Right lobe of liver (tissue), 6 donors: ENCODE data around the gene MCUB. TPM values are rescaled to one million over a fixed set of nuclear protein-coding genes. Genes with fewer than 3 reads are reported as not detected.
"Not testable (repeated sequence)": the region's sequence is repeated elsewhere in the genome, so short reads cannot be mapped to it uniquely, and the experiment has no call there.

Source experiments
- ATAC-seq, 4 donors: fragments of 200-7000 bp; cut with Tn5 transposase; one replicate each; pipeline ENCODE4 v1.9.1; 2020; ENCODE audit warnings: mild to moderate bottlenecking in 4 of 4, moderate library complexity in 4 of 4
- DNase-seq, 3 donors: peaks; one replicate each; pipeline ENCODE4 v3.0.0-alpha.2; 2020
- H3K27ac ChIP-seq, 3 donors: fragments of 200-600 bp; one replicate each; pipeline ENCODE4 v1.8.0; 2022
- H3K27me3 ChIP-seq, 2 donors: fragments of 200-600 bp; one replicate each; pipeline ENCODE4 v1.8.0; 2022
- H3K36me3 ChIP-seq, 4 donors: fragments of 200-600 bp; sonication (generic) in 1 of 4; one replicate each; pipeline versions ENCODE4 v1.5.1 to v1.8.0; 2017 to 2022; ENCODE audit warnings: control low read depth in 1 of 4
- H3K4me1 ChIP-seq, 4 donors: fragments of 200-600 bp; sonication (generic) in 1 of 4; one replicate each; pipeline versions ENCODE4 v1.5.1 to v1.8.0; 2017 to 2022; ENCODE audit warnings: control low read depth in 1 of 4
- H3K4me3 ChIP-seq, 3 donors: fragments of 200-600 bp; one replicate each; pipeline ENCODE4 v1.8.0; 2022
- H3K9me3 ChIP-seq, 4 donors: fragments of 200-600 bp; sonication (generic) in 1 of 4; one replicate each; pipeline versions ENCODE4 v1.5.1 to v1.8.0; 2017 to 2022; ENCODE audit warnings: control low read depth in 1 of 4
- CTCF ChIP-seq, 4 donors: fragments of 200-600 bp in 3 of 4; fragments of 450-650 bp in 1 of 4; IDR thresholded peaks; one replicate each; pipeline versions ENCODE4 v1.5.1 to v1.8.0; 2016 to 2022; ENCODE audit warnings: antibody characterized with exemption in 4 of 4, mild to moderate bottlenecking in 2 of 4
- POLR2A ChIP-seq: fragments of 450-650 bp; IDR thresholded peaks from one replicate; pipeline ENCODE4 v1.6.1; 2017; ENCODE audit warnings: antibody characterized with exemption, mild to moderate bottlenecking
- WGBS: methylation state at CpG from one replicate; pipeline ENCODE4 v1.1.6; 2018; ENCODE audit warnings: low coverage, low lambda C conversion rate; ENCODE audit not compliant: insufficient coverage; ENCODE audit errors: missing lambda C conversion rate; 5-methylcytosine and 5-hydroxymethylcytosine counted together
- intact Hi-C, 2 donors: fragments of 100-400 bp; cut with DNase I; formaldehyde crosslinking; loops; one replicate each; pipeline versions ENCODE4 v1.11.2 to v1.14.1; 2022
- total RNA-seq, 6 experiments: library from RNA; depleted of rRNA in 2 of 6; stranded (reverse); fragments of >200 nt in 2 of 6; fragmentation: NEBNext Ultra II Directional in 3 of 6; extraction: Animal tissue kit (Norgen Biotek cat#: 25700) in 3 of 6; gene quantifications; one replicate each; pipeline versions ENCODE4 v1.1.0 to v1.2.4, GENCODE V29; 2016 to 2023
- donor health status: DM: no; HTN: yes; CAD: no.
- donor health status: DM: no; HTN: no; CAD: no.
- donor health status: DM: no; HTN: no; CAD: no.
- donor health status: DM: no; HTN: yes; CAD: no.
- donor health status: DM: no; HTN: yes; CAD: no.

MCUB gene
- total RNA-seq, 6 experiments from 2014 or later = 0.66 to 2.7 (median 1.3) TPM

GRCh38 chr4:109675181-109675580 is 115.1 kb downstream of the MCUB start:
- WGBS = no CpG with 5 or more reads among the region's 3 CpGs
- Histone ChIP-seq H3K4me3 (no peak overlapping the region), H3K27ac (no peak overlapping the region), H3K9me3 (no peaks in the 10 kb centered on the region), H3K4me1 (no peaks in the 10 kb centered on the region), H3K36me3 (no peaks in the 10 kb centered on the region), H3K27me3 (no peaks in the 10 kb centered on the region)
- no peak for ATAC-seq
- TF ChIP-seq CTCF (IDR thresholded peaks at IDR 0.05) (no peak), POLR2A (no peak)
- DNase-seq = no peak
- intact Hi-C loops = no loop called here

GRCh38 chr4:109675843-109676242 is 115.8 kb downstream of the MCUB start:
- H3K4me1 ChIP-seq = no peaks in the 10 kb centered on the region
- intact Hi-C loops = no loop called here
- H3K36me3 ChIP-seq = no peaks in the 10 kb centered on the region
- no peak overlapping the region for H3K27ac ChIP-seq
- 62% methylated on average over 1 of the region's 1 CpG for WGBS
- no peaks in the 10 kb centered on the region for H3K27me3 ChIP-seq
- no peaks in the 10 kb centered on the region for H3K9me3 ChIP-seq
- H3K4me3 ChIP-seq = no peak overlapping the region
- DNase-seq (no peak), ATAC-seq (no peak)
- no peak for TF ChIP-seq POLR2A
- TF ChIP-seq CTCF (IDR thresholded peaks at IDR 0.05) = no peak

GRCh38 chr4:109676886-109677285 is 116.8 kb downstream of the MCUB start:
- intact Hi-C loops = no loop called here
- no peaks in the 10 kb centered on the region for H3K9me3 ChIP-seq
- H3K36me3 ChIP-seq = no peaks in the 10 kb centered on the region
- DNase-seq = no peak
- no peak overlapping the region for H3K27ac ChIP-seq
- ATAC-seq = peak; percentile 53 to 74 (median 69)
- TF ChIP-seq CTCF (IDR thresholded peaks at IDR 0.05) = peak in 3 of 4 donors; percentile 26 to 44 (median 39)
- TF ChIP-seq POLR2A = no peak
- no peaks in the 10 kb centered on the region for H3K27me3 ChIP-seq
- H3K4me3 ChIP-seq = no peak overlapping the region
- 82% methylated on average over 1 of the region's 1 CpG for WGBS
- H3K4me1 ChIP-seq = no peaks in the 10 kb centered on the region

- not testable (repeated sequence) for DNase-seq, H3K9me3 ChIP-seq
Observed at GRCh38 chr4:109678472-109678871, 118.4 kb downstream of the MCUB start.

GRCh38 chr4:109678925-109679324 is 118.9 kb downstream of the MCUB start:
- H3K27me3 ChIP-seq, intact Hi-C loops, H3K9me3 ChIP-seq, H3K36me3 ChIP-seq, H3K4me3 ChIP-seq, ATAC-seq, H3K4me1 ChIP-seq, DNase-seq, H3K27ac ChIP-seq: not testable (repeated sequence)
- WGBS = no CpG with 5 or more reads among the region's 14 CpGs

More at GRCh38 chr4:109678472-109678871, 118.4 kb downstream of the MCUB start:
- H3K27ac ChIP-seq, ATAC-seq, intact Hi-C loops, H3K4me1 ChIP-seq, H3K36me3 ChIP-seq, H3K27me3 ChIP-seq, H3K4me3 ChIP-seq: not testable (repeated sequence)
- no CpG with 5 or more reads among the region's 28 CpGs for WGBS

GRCh38 chr4:109682875-109683274 is 122.8 kb downstream of the MCUB start:
- no peak for TF ChIP-seq POLR2A
- TF ChIP-seq CTCF (IDR thresholded peaks at IDR 0.05) = no peak
- no peaks in the 10 kb centered on the region for H3K9me3 ChIP-seq
- intact Hi-C loops = no loop called here
- H3K36me3 ChIP-seq = no peaks in the 10 kb centered on the region
- DNase-seq (no peak), ATAC-seq (no peak)
- WGBS = 94% methylated on average over 2 of the region's 2 CpGs
- no peak overlapping the region for H3K27ac ChIP-seq
- H3K4me3 ChIP-seq = no peak overlapping the region
- H3K4me1 ChIP-seq = no peaks in the 10 kb centered on the region
- H3K27me3 ChIP-seq = no peaks in the 10 kb centered on the region
